ENCODE data around the gene TMC5. TPM values are rescaled to one million over a fixed set of nuclear protein-coding genes. Genes with fewer than 3 reads are reported as not detected.

TMC5 gene
- total RNA-seq, 1 experiment from 2014 or later = 1.2 TPM

DNA sequence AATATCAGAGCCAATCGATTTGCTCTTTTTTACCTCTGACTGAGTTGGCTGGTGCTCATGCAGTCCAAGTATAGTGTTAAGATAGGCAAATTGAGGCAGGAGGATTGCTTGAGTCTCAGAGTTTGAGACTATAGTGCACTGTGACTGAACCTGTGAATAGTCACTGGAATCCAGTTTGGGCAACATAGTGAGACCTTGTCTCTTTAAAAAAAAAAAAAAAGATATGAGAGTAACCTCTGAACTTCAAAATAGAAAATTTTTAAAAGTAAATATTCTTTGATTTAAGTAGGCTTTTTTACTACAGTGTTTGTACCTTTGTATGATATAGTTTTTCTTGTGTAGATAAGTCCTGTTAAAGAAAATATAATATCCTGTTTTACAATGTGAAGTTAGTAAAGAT lies 109.5 kb downstream of the TMC5 start:
- H3T11ph ChIP-seq (ENCODE audit: low read length) = no peak overlapping the region
- H3K9me3 Mint-ChIP-seq = no peaks in the 10 kb centered on the region
- WGBS (ENCODE audit: extremely low coverage, insufficient read length, low lambda C conversion rate) = no CpG with 5 or more reads among the region's 1 CpG
- no peak overlapping the region for H4K5ac ChIP-seq (ENCODE audit: insufficient read length, low read depth, low read length)
- no peak for DNase-seq
- H3K4me1 ChIP-seq (ENCODE audit: insufficient read depth, low read length) = 0 out of 2 replicates have a peak, but pooled peaks cover 3% of the 10 kb centered on the region
- H3K9me3 ChIP-seq (ENCODE audit: control insufficient read depth, low read depth, low read length) = no peaks in the 10 kb centered on the region
- no peak overlapping the region for H3K56ac ChIP-seq (ENCODE audit: insufficient read length, low read depth, low read length)
- no peaks in the 10 kb centered on the region for H3K27me3 Mint-ChIP-seq (ENCODE audit: low read depth)
- H2BK5ac ChIP-seq (ENCODE audit: insufficient read length, low read length) = no peak overlapping the region
- no peak overlapping the region for H3K23ac ChIP-seq (ENCODE audit: insufficient read length, low read depth, low read length)
- H2BK20ac ChIP-seq (ENCODE audit: low read depth, low read length, poor library complexity, severe bottlenecking) = no peak overlapping the region
- H4K20me1 ChIP-seq (ENCODE audit: control insufficient read depth, insufficient read depth, insufficient read length) = no peaks in the 10 kb centered on the region
- H2AFZ ChIP-seq (ENCODE audit: low read length) = no peak overlapping the region
- H3K27ac Mint-ChIP-seq = no peak overlapping the region
- H3K79me1 ChIP-seq (ENCODE audit: insufficient read depth, low read depth, low read length, poor library complexity, severe bottlenecking) = no peaks in the 10 kb centered on the region
- H2AK5ac ChIP-seq (ENCODE audit: insufficient read length, low read length) = no peak overlapping the region
- no peak overlapping the region for H4K8ac ChIP-seq (replicated peaks; ENCODE audit: insufficient read length, low read depth, low read length)
- H2BK12ac ChIP-seq (ENCODE audit: insufficient read length, low read depth, low read length) = no peak overlapping the region
- no peak overlapping the region for H3K4me3 Mint-ChIP-seq
- H3K9ac ChIP-seq (ENCODE audit: extremely low read depth, insufficient read length, low read length) = no peak overlapping the region
- H3K4ac ChIP-seq (ENCODE audit: low read depth, low read length) = no peak overlapping the region
- H2BK15ac ChIP-seq (ENCODE audit: low read depth, low read length) = no peak overlapping the region
- H3K4me1 Mint-ChIP-seq = peaks cover 25 to 28% of the 10 kb centered on the region in 2 experiments
- no peak overlapping the region for H3K27ac ChIP-seq (ENCODE audit: insufficient read length, low read depth, low read length)
- H3K27me3 ChIP-seq (ENCODE audit: insufficient read depth, low read length) = no peaks in the 10 kb centered on the region
- peaks cover 2% of the 10 kb centered on the region; the same call in 1 of the 2 replicates for H3K79me2 ChIP-seq (ENCODE audit: insufficient read depth, low read length)
- peaks cover 1 to 19% (median 17%) of the 10 kb centered on the region in 3 experiments; a peak in 5 of 7 replicates for H3K36me3 Mint-ChIP-seq (ENCODE audit: insufficient read depth in 1 of 3, low read depth in 3 of 3)
- H3K4me2 ChIP-seq (ENCODE audit: insufficient read depth, insufficient read length, low read length) = no peak overlapping the region
- no peak overlapping the region for H3K18ac ChIP-seq (ENCODE audit: insufficient read length, low read depth, low read length)
- H2BK120ac ChIP-seq (ENCODE audit: low read depth, low read length, poor library complexity, severe bottlenecking) = no peak overlapping the region
- no peak overlapping the region for H4K91ac ChIP-seq (ENCODE audit: insufficient read length, low read depth, low read length)
- peaks cover 10% of the 10 kb centered on the region for H3K23me2 ChIP-seq (ENCODE audit: insufficient read length, low read depth, low read length, poor library complexity, severe bottlenecking)
- no peak overlapping the region for H3K14ac ChIP-seq (ENCODE audit: insufficient read depth, low read length)
- TF ChIP-seq, protein P1, sequence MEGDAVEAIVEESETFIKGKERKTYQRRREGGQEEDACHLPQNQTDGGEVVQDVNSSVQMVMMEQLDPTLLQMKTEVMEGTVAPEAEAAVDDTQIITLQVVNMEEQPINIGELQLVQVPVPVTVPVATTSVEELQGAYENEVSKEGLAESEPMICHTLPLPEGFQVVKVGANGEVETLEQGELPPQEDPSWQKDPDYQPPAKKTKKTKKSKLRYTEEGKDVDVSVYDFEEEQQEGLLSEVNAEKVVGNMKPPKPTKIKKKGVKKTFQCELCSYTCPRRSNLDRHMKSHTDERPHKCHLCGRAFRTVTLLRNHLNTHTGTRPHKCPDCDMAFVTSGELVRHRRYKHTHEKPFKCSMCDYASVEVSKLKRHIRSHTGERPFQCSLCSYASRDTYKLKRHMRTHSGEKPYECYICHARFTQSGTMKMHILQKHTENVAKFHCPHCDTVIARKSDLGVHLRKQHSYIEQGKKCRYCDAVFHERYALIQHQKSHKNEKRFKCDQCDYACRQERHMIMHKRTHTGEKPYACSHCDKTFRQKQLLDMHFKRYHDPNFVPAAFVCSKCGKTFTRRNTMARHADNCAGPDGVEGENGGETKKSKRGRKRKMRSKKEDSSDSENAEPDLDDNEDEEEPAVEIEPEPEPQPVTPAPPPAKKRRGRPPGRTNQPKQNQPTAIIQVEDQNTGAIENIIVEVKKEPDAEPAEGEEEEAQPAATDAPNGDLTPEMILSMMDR (conservative IDR thresholded peaks at IDR 0.05) = no peak
